HL-60 (cell line): ENCODE data around the gene NAPB.

ENCODE experiments used
- CTCF ChIP-seq: IDR thresholded peaks from one replicate; pipeline ENCODE4 v1.5.1; 2011; ENCODE audit warnings: low read length, control low read depth, inconsistent platforms; ENCODE audit not compliant: insufficient read depth
- POLR2AphosphoS5 ChIP-seq: IDR thresholded peaks from 2 replicates; pipeline ENCODE4 v1.6.1; 2012; ENCODE audit warnings: low read depth

GRCh38 chr20:23387118-23387443, 34.2 kb downstream of the NAPB start:
- TF ChIP-seq CTCF (no peak), POLR2AphosphoS5 (no peak)
